ENCODE measurements around the gene NFIL3.
"Not testable (repeated sequence)": the region's sequence is repeated elsewhere in the genome, so short reads cannot be mapped to it uniquely, and the experiment has no call there.

NFIL3 gene

DNA sequence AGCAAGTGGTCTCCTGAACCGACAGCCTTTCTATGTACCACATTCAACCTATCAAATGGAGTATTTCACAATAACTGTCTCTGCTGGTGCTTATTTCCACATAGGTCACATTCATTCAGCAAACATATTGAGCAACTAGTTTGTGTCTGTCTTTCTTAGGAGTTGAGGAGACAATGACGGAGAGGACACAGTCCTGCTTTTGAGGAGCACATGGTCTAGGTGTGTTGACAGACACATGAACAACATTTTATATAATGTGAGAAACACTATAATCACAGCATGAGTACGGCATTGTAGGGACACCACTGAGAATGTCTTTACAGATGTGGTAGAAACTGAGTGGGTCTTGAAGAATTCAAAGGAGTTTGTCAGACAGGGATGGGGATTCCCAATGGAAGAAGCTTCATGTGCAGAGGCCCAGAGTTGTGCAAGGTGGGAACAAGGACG lies 28.5 kb downstream of the NFIL3 start:
- DNase-seq (ENCODE audit: low read depth in 2 of 2): no peak

DNA sequence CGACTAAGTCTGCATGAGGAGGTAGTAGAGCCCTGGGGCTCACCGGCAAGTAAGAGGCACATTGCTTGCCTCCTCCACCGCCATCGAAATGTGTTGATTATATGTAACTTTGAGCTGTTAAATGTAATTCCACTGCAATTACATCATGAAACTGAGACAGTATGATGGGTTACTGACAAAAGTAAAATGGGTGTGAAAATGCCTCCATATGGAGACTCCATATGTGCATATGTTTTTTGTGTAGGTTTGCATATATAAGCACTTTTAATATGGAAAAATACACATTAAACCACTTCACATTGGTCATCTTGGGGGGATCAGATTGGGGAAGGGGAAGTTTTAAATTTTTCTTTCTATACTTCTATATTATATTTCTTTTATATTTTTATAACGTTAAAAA lies 29.8 kb downstream of the NFIL3 start:
- DNase-seq (ENCODE audit: low read depth in 2 of 2): no peak

DNA sequence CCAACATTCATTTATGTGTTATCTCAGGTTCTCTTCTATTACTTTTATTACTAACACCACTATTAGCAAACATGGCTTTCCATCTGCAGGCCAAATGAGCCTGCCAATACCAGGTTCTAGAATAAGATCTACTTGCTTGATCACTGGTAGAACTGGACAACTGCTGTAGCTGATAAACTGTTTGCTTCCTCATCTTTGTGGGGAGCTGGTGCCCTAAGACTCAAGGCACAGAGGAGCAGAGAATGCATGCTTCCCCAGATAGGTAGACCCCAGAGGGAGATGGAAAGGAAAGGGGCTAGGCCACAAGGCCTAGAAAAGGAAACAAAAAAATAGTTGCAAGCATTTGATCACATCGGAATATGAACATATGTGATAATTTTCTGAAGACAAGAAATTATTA lies 31.2 kb downstream of the NFIL3 start:
- DNase-seq (ENCODE audit: low read depth in 2 of 2): no peak

- no peak for DNase-seq (ENCODE audit: low read depth in 2 of 2)
These were observed 31.8 kb downstream of the NFIL3 start for GRCh38 chr9:91391818-91392217.

GRCh38 chr9:91391412-91391811 lies 32.2 kb downstream of the NFIL3 start:
- no peak for DNase-seq (ENCODE audit: low read depth in 2 of 2)

- DNase-seq (ENCODE audit: low read depth in 2 of 2): not testable (repeated sequence)
These were observed 33.9 kb downstream of the NFIL3 start for GRCh38 chr9:91389686-91390085.

GRCh38 chr9:91386765-91387164 lies 36.9 kb downstream of the NFIL3 start:
- DNase-seq (ENCODE audit: low read depth in 2 of 2): no peak

DNA sequence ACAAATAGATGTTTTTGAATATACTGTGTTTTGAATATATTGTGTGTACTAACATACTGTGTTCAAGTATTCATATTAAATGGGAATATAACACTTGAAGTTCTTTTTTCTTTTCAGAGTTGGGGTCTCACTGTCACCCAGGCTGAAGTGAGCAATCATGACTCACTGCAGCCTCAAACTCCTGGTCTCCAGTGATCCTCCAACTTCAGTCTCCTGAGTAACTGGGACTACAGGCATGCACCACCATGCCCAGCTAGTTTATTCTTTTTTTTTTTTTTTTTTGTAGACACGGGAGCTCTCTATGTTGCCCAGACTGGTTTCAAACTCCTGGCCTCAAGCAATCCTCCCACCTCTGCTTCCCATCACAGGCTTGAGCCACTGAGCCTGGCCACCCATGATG lies 38.7 kb downstream of the NFIL3 start:
- no peak for DNase-seq (ENCODE audit: low read depth in 2 of 2)

DNA sequence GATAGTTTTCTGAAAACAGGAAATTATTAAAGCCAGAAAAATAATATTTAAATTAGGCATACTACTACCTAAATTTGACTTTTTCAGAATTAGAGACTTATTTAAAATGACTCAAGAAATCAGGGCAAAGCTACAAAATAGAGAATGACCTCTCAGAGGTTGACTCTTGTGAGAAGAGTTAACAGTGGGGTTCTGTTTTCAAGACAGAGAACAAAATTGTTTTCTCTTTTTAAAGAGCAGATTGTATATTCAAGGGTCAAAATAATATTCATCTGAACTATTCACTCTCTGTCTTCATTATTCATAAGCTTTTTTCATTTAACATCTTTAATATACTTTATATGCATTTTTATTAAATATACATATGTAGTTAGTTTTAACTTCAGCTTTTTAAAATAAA lies 40.1 kb downstream of the NFIL3 start:
- DNase-seq (ENCODE audit: low read depth in 2 of 2): no peak

- no peak for DNase-seq (ENCODE audit: low read depth in 2 of 2)
These were observed 41.3 kb downstream of the NFIL3 start for GRCh38 chr9:91382298-91382697.

DNA sequence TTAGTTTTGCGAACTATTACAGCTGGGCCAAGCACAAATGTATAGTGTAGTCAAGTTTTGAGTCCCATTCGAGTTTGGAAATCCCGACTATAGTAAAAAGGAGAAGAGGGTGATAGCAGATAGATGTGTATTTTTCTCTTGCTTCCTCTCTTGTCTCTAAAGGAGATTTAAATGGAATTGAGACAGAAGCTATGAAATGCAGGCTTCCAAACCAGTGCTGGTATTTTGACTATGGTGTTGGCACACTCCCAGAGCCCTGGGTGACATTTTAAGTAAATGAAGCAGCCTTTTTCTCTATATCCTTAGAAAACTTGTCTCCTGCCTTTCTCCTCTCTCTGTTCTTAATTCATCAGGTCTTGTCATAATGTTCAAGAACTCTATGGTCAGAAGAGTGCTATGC lies 44.2 kb downstream of the NFIL3 start:
- no peak for DNase-seq (ENCODE audit: low read depth in 2 of 2)

GRCh38 chr9:91378695-91379127 lies 44.9 kb downstream of the NFIL3 start:
- no peak for DNase-seq (ENCODE audit: low read depth in 2 of 2)

DNA sequence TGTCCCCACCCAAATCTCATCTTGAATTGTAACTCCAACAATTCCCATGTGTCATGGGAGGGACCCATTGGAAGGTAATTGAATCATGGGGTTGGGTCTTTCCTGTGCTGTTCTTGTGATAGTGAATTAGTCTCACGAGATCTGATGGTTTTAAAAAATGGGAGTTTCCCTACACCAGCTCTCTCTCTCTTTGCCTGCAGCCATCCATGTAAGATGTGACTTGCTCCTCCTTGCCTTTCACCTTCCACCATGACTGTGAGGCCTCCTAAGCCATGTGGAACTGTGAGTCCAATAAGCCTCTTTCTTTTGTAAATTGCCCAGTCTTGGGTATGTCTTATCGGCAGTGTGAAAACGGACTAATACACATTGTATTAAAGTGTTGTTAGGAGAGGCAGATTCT lies 45.6 kb downstream of the NFIL3 start:
- not testable (repeated sequence) for DNase-seq (ENCODE audit: low read depth in 2 of 2)

DNA sequence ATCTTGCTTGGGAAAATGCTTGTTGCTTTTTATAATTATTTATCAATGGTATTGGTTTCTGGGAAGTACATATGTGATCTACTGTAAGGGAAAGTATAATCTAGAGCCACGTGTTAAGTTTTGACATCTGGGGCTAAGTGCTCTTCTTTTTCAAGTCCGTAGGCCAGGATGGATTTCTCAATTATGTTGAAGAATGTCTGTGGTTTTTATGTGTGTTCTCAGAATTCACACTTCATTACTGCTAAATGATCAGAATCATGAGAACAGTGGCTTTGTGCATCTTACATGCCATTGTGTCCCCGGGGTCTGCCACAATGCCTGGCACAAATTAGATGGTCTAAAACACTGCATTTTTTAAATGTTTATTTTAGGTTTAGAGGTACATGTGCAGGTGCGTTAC lies 47.4 kb downstream of the NFIL3 start:
- no peak for DNase-seq (ENCODE audit: low read depth in 2 of 2)

- DNase-seq (ENCODE audit: low read depth in 2 of 2): no peak
These were observed 48.7 kb downstream of the NFIL3 start for GRCh38 chr9:91374939-91375338.

DNA sequence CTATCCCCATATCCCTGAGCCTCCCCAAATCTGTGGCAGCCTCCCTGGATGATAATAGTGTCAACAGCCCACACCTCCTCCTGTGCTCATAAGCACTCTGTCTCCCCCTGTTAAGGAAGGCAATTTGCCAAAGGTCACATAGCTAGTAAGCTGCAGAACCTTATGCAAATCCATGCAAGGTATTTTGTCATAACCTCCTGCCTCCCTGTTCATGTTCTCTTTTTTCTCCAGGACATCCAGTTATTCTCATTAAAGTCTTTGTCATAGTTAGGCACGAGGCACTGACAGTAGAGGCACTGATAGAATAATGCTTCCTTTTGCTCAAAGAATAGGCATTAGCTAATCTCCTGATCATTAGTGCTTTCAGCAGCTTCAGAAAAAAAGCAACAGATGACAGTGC lies 51.7 kb downstream of the NFIL3 start:
- DNase-seq (ENCODE audit: low read depth in 2 of 2): no peak

DNA sequence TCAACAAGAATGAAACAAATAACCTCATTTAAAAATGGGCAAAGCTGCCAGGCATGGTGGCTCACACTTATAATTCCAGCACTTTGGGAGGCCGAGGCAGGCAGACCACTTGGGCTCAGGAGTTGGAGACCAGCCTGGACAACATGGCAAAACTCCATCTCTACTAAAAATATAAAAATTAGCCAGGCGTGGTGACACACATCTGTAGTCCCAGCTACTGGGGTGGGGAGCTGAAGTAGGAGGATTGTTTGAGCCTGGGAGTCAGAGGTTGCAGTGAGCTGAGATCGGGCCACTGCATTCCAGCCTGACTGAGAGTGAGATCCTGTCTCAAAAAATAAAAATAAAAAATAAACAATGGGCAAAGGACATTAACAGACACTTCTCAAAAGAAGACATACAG lies 53.6 kb downstream of the NFIL3 start:
- not testable (repeated sequence) for DNase-seq (ENCODE audit: low read depth in 2 of 2)

- DNase-seq (ENCODE audit: low read depth in 2 of 2): no peak
These were observed 58.9 kb downstream of the NFIL3 start for GRCh38 chr9:91364702-91365101.

DNA sequence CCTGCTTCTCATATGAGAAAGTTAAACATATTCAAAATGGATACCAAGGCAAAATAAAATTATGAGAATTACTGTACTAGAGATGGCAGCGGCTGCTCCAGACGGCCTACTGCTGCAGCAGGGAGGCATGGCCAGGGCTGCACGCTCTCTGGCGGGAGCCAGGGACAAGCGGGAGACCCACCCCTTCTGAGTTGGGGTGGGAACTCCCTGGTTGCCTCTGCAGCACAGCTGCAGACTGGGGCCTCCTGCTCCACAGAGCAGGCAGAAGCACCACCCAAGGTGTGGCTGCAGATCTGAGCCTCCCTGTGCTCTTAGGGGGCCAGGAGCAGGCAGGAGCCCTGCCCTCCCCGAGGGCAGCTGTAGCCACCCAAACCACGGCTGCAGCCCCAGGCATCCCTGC lies 59.6 kb downstream of the NFIL3 start:
- no peak for DNase-seq (ENCODE audit: low read depth in 2 of 2)

- no peak for DNase-seq (ENCODE audit: low read depth in 2 of 2)
These were observed 61.5 kb downstream of the NFIL3 start for GRCh38 chr9:91362051-91362611.

DNA sequence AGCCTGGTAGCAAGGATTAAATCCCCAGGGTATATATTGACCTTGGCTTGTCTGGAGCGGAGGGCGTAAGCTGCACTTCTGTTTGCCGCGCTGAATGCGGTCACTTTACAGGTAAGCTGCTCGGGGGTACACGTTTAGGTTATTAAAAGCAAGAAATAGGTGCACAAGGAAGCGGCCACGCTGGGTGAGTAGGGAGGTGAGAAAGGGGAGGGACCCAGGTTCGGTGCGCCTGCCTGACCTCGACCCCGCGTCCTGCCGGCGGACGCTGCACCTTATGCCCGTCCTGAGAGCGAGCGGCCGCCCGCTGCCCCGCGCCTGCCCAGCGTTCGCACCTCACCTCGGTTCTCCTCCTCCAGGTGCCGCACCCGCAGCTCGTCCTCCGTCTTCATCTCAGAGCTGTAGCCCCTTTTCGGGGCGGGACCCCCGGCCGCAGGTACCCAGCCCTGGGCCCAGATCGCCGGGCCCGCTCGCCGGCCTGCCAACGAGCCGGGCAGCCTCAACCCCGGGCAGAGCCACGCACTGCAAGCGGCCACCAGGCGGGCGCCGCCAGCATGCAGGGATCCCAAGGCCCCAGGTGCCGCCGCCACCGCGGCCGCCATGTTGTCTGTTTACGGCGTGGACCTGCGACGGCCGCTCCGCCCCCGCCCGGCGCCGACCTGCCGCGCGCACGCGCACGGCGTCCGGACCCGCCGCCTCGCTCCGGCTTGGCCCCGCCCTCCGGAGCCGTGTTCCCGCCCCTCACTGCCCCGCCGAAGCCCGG lies 62.2 kb downstream of the NFIL3 start, which contains the start of gene AUH:
Gene AUH (minus strand): TSS at position 628 of the 760 bp plus-strand sequence. CDS start 29 bp downstream, at position 599.
- DNase-seq (ENCODE audit: low read depth in 2 of 2): peak; percentile 70 to 77

GRCh38 chr9:91360551-91361290 lies 62.9 kb downstream of the NFIL3 start:
- no peak for DNase-seq (ENCODE audit: low read depth in 2 of 2)

All from stimulated activated CD4-positive, alpha-beta T cell treated with anti-CD3 and anti-CD28 coated beads, Interleukin-12 subunit alpha, Interleukin-12 subunit beta, amount 100 ng/mL, for 24 hours (primary cell).